Measurements from ENCODE around the gene TET3. TPM values are rescaled to one million over a fixed set of nuclear protein-coding genes. Genes with fewer than 3 reads are reported as not detected.

The TET3 gene
- polyA plus RNA-seq, 1 donor (not counting 4 experiments of a cell fraction or from before 2014, with no cell fraction given) = 2.9 TPM

GRCh38 chr2:73979686-73980085, 5.0 kb upstream of the TET3 start:
- Histone ChIP-seq H3K9me3 (ENCODE audit: control insufficient read depth, low read depth, low read length) (no peaks in the 10 kb centered on the region), H3K27ac (ENCODE audit: control insufficient read depth, insufficient read depth, low read length) (peak overlapping the region; percentile 27), H3K9ac (ENCODE audit: control insufficient read depth, extremely low read depth, insufficient read depth, low read length) (no peak overlapping the region), H3K4me2 (ENCODE audit: control insufficient read depth, extremely low read depth, insufficient read depth, low read depth, low read length) (peak overlapping the region; percentile 77), H3K4me3 (ENCODE audit: control insufficient read depth in 2 of 3, extremely low read depth in 1 of 3, insufficient read depth in 2 of 3, low read depth in 1 of 3, low read length in 3 of 3) (peak overlapping the region in 1 of 3 experiments; percentile 5), H3K9me1 (ENCODE audit: control insufficient read depth, extremely low read depth, insufficient read depth, low read length) (peaks cover 9% of the 10 kb centered on the region), H3K27me3 (ENCODE audit: control insufficient read depth, extremely low read depth, insufficient read depth, low read length) (no peaks in the 10 kb centered on the region), H4K20me1 (ENCODE audit: control insufficient read depth, extremely low read depth, insufficient read depth, low read length) (no peaks in the 10 kb centered on the region), H3K36me3 (ENCODE audit: control insufficient read depth in 2 of 2, extremely low read depth in 1 of 2, insufficient read depth in 2 of 2, low read length in 2 of 2) (no peaks in the 10 kb centered on the region), H3K79me2 (ENCODE audit: control insufficient read depth, insufficient read depth, low read length) (peaks cover 2% of the 10 kb centered on the region), H2AFZ (ENCODE audit: control insufficient read depth, low read length) (no peak overlapping the region), H3K4me1 (ENCODE audit: control insufficient read depth, extremely low read depth, insufficient read depth, low read length) (peaks cover 42% of the 10 kb centered on the region)
- dilution Hi-C loops (cut with MboI; ENCODE audit: extremely low pct_ligation_motif_present, low sequenced_read_pairs) = no loop called here
- FAIRE-seq = peak; percentile 71
- DNase-seq (ENCODE audit: low read depth, low spot score) = no peak
- TF ChIP-seq CTCF (optimal IDR thresholded peaks at IDR 0.05 in 1 of 3, IDR thresholded peaks at IDR 0.05 in 1 of 3, conservative IDR thresholded peaks at IDR 0.05 in 1 of 3; ENCODE audit: extremely low read depth in 1 of 3, insufficient read depth in 2 of 3, low read length in 3 of 3) (no peak), EZH2 (IDR thresholded peaks at IDR 0.05; ENCODE audit: low read length) (no peak)

DNA sequence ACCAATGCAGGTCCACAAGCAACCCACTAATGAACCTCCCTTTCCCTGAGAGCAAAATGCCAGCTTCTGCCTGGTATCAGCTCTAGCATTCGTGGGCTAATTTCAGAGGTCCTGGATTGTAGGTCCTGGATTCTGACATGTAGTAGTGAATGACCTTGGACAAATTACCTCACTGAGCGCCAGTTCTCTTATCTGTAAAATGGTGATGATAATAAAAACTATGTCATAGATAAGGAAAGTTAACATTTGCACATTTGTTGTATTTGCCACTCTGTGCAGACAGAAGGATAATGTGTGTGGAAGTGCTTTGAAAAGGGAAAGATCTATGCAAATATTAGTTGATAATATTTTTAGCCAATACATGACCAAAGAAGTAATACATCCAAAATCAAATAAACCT, 4.1 kb upstream of the TET3 start:
- Histone ChIP-seq H3K4me2 (ENCODE audit: control insufficient read depth, extremely low read depth, insufficient read depth, low read depth, low read length) (peak overlapping the region; percentile 77), H3K9me3 (ENCODE audit: control insufficient read depth, low read depth, low read length) (no peaks in the 10 kb centered on the region), H3K79me2 (ENCODE audit: control insufficient read depth, insufficient read depth, low read length) (peaks cover 2% of the 10 kb centered on the region), H3K9ac (ENCODE audit: control insufficient read depth, extremely low read depth, insufficient read depth, low read length) (peak overlapping the region; percentile 81), H3K27ac (ENCODE audit: control insufficient read depth, insufficient read depth, low read length) (peak overlapping the region; percentile 95), H3K9me1 (ENCODE audit: control insufficient read depth, extremely low read depth, insufficient read depth, low read length) (peaks cover 9% of the 10 kb centered on the region), H3K27me3 (ENCODE audit: control insufficient read depth, extremely low read depth, insufficient read depth, low read length) (no peaks in the 10 kb centered on the region), H3K36me3 (ENCODE audit: control insufficient read depth in 2 of 2, extremely low read depth in 1 of 2, insufficient read depth in 2 of 2, low read length in 2 of 2) (no peaks in the 10 kb centered on the region), H3K4me1 (ENCODE audit: control insufficient read depth, extremely low read depth, insufficient read depth, low read length) (peaks cover 42% of the 10 kb centered on the region), H3K4me3 (ENCODE audit: control insufficient read depth in 2 of 3, extremely low read depth in 1 of 3, insufficient read depth in 2 of 3, low read depth in 1 of 3, low read length in 3 of 3) (peak overlapping the region; percentile 45 to 62 (median 48)), H2AFZ (ENCODE audit: control insufficient read depth, low read length) (no peak overlapping the region), H4K20me1 (ENCODE audit: control insufficient read depth, extremely low read depth, insufficient read depth, low read length) (no peaks in the 10 kb centered on the region)
- dilution Hi-C loops (cut with MboI; ENCODE audit: extremely low pct_ligation_motif_present, low sequenced_read_pairs) = no loop called here
- FAIRE-seq (no peak), DNase-seq (ENCODE audit: low read depth, low spot score) (no peak)
- TF ChIP-seq EZH2 (IDR thresholded peaks at IDR 0.05; ENCODE audit: low read length) = no peak
- no peak for TF ChIP-seq CTCF (optimal IDR thresholded peaks at IDR 0.05 in 1 of 3, IDR thresholded peaks at IDR 0.05 in 1 of 3, conservative IDR thresholded peaks at IDR 0.05 in 1 of 3; ENCODE audit: extremely low read depth in 1 of 3, insufficient read depth in 2 of 3, low read length in 3 of 3)

All from keratinocyte (primary cell).